DND-41 (cell line): ENCODE results near the gene PRPF38B.

ENCODE experiments used
- CTCF ChIP-seq: IDR thresholded peaks from 2 replicates; pipeline ENCODE4 v1.5.1; 2012; ENCODE audit warnings: borderline replicate concordance, low read length, moderate library complexity, mild to moderate bottlenecking; ENCODE audit not compliant: poor library complexity, severe bottlenecking; ENCODE audit errors: extremely low read depth
- EZH2 ChIP-seq: IDR thresholded peaks from 3 replicates; pipeline ENCODE4 v1.6.1; 2012; ENCODE audit warnings: borderline replicate concordance, low read depth, mild to moderate bottlenecking, moderate library complexity, low read length, inconsistent platforms; ENCODE audit not compliant: severe bottlenecking

- TF ChIP-seq CTCF (no peak), EZH2 (no peak)
Observed at GRCh38 chr1:108725906-108726305, 33.8 kb downstream of the PRPF38B start.
